HG02763 (cell line): Measurements from ENCODE around the gene CREB5.

Experiments
- ATAC-seq: cut with Tn5 transposase; IDR thresholded peaks from one replicate; pipeline ENCODE4 v1.9.1; 2021; ENCODE audit warnings: mild to moderate bottlenecking, moderate library complexity; ENCODE audit not compliant: unreplicated experiment

Gene CREB5

GRCh38 chr7:28406192-28406591 lies 6.1 kb upstream of the CREB5 start:
- ATAC-seq: no peak

- no peak for ATAC-seq
Observed at GRCh38 chr7:28407651-28408050, 4.7 kb upstream of the CREB5 start.

GRCh38 chr7:28408105-28408959 lies 4.0 kb upstream of the CREB5 start:
- ATAC-seq: no peak

GRCh38 chr7:28408960-28409715 lies 3.2 kb upstream of the CREB5 start:
- peak; percentile 54 for ATAC-seq

DNA sequence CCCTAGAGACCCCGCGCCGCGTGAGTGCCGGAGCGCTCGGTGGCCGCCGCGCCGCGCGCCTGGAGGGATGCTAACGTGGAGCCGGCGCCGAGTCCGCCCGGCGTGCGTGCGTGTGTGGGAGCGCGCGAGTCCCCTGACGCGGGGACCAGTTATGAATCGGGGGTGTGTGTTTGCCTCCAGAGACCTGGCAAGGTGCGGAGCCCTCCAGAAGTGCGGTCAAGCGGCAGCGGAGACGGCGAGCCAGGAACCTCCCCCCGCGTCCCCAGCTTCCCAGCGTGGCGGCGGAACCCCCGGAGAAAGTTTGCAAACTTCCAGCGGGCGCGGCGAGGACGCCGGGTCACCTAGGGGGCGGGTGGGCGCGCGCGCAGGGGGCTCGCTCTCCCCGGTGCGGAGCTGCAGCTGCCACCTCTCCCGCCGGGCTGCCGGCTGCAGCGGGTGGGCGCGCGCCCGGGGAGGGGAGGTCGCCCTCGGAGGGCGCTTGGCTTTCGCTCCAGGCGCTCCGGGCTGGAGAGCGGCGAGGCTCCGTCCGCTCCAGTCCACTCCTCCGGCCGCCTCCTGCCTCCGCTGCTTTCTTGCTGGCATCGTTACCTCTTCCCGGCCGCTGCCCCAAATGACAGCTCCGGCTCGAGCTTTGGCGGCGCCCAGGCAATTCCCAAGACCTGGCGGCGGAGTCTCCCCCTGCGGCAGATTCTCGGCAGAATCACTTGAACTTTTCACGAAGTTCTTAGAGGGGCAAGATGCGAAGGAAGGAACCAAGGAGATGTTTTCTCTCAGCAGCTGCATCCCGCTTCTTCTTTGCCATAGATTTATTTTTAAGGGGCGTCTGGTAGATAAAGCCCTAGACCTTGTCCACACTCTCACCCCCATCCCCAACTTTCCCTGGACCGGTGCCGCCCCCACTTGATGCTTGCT lies 2.3 kb upstream of the CREB5 start:
- no peak for ATAC-seq

DNA sequence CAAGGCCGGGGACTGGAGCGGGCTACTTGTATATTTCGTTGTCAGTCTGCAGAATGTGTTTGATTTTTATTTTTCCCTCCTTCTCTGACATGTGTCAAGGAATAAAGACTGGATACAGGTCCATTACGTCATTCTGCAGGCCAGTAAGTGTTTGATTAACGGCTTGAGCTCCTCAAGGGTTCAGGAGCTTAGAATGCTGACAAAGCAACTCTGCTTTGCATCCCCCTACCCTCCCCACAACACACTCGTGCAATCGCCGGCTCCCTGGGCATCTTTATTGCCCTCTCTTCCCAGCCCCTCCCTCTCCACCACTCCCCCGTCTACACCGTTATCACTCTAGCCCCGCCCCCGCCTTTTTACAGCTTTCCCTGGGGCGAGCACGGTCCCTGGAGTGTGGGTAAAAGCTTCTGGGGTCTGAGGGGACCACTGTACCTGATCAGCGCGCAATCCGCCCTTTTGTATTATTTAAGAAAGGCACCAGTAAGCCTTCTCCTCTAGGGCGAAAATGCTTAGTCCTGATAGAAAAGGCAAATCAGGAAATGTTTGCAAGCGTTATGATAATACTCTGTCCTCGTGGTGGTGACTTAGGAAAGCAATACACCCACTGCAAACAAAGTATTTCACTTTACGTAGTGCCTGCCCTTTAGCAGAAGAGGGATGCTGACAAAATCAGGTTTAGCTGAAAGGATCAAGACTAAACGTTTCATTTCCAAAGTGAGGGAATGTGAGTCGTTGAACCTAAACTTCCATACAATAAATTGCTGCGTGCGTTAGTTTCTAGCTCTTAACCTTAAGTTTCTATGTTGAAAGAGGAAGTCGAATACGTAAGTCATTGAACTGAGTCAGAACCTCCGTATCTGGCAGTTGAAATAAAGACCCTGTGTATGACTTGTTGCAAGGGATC lies 1.4 kb upstream of the CREB5 start:
- ATAC-seq: no peak

DNA sequence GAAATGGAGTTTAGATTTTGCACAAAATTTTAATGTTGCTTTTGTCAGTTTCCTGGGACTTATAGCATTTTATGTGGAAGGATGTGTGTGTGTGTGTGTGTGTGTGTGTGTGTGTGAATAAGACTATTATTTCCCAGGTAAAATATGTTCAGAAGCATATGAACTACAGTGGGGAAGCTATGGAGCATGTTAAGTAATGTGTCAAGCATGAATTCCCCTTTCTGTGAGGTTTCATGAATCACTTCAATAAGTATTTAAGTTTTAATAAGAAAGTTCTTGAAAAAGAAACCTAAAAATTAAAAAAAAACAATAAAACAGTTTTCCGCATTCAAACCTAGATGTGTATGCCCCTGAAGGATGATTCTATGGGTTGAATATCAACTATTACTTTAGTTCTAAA lies 693 bp downstream of the CREB5 start:
- no peak for ATAC-seq

GRCh38 chr7:28414453-28414852 lies 2.1 kb downstream of the CREB5 start:
- no peak for ATAC-seq

DNA sequence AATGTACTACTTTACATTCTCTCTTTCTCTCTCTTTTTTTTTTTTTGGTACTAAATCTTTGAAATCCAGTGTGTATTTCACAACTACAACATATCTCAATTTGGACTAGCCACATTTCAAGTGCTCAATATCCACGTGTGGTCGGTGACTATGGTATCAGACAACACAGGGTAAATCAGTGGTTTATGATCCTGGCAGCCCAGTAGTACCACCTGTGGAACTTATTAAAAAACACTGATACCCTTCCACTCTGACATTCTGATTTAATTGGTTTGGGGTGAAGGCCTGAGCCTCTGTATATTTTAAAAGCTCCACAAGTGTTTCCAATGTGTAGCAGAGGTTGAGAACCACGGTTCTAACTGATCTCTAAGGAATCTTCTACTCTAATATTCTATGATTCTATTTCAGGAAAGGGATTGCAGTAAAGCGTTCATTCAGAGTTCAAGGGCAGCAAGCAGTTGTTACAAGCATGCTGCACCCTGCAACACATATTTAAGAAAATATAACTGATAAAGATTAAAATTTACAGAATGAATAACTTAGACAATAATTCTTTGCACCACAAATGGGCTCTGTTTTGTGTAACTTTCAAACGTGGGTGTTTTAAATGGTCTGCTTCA lies 5.1 kb downstream of the CREB5 start:
- no peak for ATAC-seq

- ATAC-seq: no peak
Observed at GRCh38 chr7:28418311-28418710, 6.0 kb downstream of the CREB5 start.

DNA sequence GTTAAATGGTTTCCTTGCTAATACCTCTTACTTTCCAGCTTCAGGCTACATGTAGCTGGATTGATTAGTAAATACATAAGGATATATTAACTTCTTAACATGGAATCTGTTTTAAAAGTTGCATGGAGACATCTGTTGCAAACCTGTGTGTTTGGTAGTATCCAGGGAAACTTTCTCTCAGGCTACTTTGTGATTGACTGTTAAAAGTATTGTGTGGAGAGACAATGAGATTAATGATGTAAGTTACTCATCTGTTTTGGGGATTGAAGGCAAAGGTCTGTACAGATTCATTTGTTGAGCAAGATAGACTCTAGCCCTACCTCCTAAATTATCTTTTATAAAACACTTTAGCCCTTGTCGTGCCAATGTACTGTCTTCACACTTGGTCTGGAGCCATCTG lies 6.6 kb downstream of the CREB5 start:
- no peak for ATAC-seq

DNA sequence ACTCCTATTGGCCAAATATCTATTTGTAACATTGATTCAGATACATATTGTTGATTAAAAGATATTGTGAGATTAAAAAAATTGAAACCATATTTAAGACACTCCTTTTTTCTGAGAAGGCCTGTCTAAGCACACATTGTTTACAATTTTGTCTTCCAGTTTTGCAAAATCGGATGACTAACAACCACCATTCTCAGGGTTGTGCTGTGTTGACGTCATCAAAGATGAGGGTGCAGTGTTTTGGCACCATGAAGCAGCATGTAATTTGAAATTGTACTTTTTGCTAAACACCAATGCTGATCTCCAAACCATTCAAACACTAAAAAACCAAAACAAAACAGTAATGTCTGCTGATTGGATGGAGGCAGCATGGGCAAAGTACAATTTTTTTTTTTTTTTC lies 7.4 kb downstream of the CREB5 start:
- no peak for ATAC-seq

- ATAC-seq: no peak
Observed at GRCh38 chr7:28423112-28423511, 10.8 kb downstream of the CREB5 start.

- no peak for ATAC-seq
Observed at GRCh38 chr7:28423918-28424514, 11.7 kb downstream of the CREB5 start.

DNA sequence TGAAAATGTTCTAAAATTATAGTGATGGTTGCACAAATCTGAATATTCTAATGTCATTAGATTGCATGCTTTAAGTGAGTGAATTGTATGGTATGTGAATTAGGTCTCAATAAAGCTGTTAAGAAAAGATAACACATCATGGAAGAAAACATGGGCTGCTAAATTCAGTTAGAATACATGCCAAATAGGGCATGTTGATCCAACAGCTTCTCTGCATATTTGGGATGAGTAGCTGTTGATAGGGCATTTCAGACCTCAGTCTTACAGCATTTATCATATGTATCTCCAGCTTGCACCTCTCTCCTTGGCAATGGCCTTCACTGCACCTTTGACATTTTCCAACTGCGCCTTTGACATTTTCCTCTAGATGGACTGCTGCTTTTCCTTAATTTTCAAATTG lies 13.2 kb downstream of the CREB5 start:
- ATAC-seq: no peak

DNA sequence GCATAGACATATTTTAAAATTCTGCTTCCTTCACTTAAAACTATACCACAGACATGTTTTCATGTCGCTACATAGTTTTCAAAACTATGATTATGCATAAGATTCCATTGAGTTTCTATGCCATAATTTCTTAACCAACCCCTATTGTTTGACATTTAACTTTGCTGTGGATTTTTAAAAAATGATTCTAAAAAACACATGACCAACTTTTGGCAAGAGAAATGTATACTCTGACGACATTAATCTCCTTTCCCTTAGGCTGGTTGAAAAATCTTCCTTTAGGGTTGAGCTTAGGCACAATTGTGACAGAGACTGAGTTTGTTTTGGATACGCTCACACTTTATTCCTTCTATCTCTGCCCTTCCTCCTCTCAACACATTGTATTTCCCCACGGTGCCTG lies 14.9 kb downstream of the CREB5 start:
- no peak for ATAC-seq

DNA sequence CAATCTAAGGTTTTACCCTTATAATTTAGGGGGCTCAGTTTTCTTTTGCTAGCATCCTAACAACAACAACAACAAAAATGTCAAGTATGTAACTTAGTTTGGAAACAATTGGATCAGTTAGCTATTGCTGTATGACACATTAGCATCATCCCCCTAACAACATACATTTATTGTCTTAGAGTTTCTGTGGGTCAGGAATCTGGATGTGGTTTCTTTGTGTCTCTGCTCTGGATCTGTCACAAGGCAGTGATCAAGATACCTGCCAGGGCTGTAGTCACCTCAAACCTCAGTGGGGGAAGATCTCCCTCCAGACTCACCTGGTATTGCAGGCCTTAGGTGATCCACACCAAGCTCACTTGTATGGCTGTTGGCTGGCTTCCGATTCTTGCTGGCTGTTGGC lies 18.3 kb downstream of the CREB5 start:
- ATAC-seq: no peak

DNA sequence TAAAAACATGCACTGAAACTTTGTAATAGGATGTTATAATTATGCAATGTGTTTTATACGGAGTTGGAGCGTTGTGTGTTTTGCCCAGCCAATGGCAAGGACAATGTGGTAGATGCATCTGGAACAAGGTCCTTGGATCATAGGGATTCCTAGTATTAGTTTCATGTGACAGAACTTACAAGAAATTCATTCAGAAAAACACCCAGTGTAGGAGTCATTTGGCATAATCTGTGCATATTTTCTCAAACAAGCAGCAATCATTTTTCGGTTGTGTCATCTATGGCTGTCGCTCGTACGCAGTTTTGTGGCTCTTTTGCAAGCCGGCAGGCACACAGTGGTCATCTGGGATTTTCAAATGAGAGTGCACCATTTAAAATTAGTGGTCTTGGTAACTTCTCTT lies 19.8 kb downstream of the CREB5 start:
- no peak for ATAC-seq

DNA sequence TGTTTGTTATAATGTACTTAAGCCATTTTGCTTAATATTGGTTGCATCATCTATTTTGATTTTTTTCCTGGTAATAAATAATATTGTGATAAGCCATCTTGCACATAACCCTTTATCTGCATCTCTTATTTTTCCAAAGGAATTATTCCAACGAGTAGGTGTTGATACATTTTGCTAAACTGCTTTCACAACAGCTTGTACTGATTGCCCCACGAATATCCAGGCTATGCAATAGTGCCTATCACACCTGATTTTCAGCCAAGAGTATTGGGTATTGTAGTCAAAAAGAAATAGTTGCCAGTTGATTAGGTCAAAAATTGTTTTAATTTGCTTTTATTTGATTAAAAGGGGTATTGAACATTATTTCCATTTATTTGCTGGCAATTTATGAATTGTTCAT lies 20.7 kb downstream of the CREB5 start:
- no peak for ATAC-seq
